DOHH2 (cell line): ENCODE data around the gene PDE6G.

Source experiments
- EZH2phosphoT487 ChIP-seq: fragments of 200-600 bp; sonication (generic); IDR thresholded peaks from 2 replicates; pipeline ENCODE4 v1.6.1; 2017; ENCODE audit warnings: borderline replicate concordance, mild to moderate bottlenecking, antibody characterized with exemption, low read length, moderate library complexity, mixed read lengths
- TF ChIP-seq, protein P1 (sequence below): fragments of 200-600 bp; sonication (generic); IDR thresholded peaks from one replicate; pipeline ENCODE4 v1.5.1; 2014; ENCODE audit warnings: antibody characterized with exemption, mild to moderate bottlenecking, low read depth, low read length; ENCODE audit not compliant: poor library complexity, severe bottlenecking

DNA sequence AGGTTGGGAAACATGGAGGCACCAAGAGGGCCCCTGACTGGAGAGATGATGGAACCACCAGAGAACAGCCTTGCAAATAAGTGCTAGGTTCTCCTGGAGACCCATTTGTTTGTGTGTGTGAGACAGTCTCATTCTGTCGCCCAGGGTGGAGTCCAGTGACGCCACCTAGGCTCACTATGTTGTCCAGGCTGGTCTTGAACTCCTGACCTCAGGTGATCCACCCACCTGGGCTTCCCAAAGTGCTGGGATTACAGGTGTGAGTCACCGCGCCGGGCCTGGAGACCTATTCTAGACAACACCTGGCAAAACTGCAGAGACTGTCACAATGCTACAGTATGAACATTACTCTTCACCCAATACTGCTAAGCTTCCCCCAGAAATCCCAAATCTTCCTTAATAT is 20.9 kb downstream of the PDE6G start:
- TF ChIP-seq, protein P1, sequence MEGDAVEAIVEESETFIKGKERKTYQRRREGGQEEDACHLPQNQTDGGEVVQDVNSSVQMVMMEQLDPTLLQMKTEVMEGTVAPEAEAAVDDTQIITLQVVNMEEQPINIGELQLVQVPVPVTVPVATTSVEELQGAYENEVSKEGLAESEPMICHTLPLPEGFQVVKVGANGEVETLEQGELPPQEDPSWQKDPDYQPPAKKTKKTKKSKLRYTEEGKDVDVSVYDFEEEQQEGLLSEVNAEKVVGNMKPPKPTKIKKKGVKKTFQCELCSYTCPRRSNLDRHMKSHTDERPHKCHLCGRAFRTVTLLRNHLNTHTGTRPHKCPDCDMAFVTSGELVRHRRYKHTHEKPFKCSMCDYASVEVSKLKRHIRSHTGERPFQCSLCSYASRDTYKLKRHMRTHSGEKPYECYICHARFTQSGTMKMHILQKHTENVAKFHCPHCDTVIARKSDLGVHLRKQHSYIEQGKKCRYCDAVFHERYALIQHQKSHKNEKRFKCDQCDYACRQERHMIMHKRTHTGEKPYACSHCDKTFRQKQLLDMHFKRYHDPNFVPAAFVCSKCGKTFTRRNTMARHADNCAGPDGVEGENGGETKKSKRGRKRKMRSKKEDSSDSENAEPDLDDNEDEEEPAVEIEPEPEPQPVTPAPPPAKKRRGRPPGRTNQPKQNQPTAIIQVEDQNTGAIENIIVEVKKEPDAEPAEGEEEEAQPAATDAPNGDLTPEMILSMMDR = no peak
- TF ChIP-seq EZH2phosphoT487 = no peak
